ENCODE data around the gene MYCBP2.
A peak's percentile ranks its signal among the peaks of the same experiment; 100 is the strongest.

Gene MYCBP2

DNA sequence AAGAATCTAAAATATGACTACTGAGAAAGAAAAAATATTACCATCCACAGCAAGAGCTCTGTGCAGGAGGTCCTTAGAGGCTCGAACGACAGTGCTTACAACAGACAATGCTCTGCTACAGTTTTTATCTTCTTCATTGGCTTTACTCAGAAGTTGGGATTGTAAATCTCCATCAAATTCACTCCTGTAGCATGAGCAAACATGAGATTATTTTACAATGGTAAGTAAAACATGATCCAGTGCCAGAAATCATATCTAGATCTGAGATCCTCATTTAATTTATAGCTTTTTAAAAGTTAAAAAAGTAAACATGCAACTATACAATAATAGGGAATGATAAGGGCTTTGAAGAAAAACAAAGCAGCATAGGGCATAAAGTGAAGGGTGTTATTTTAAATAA, 155.4 kb downstream of the MYCBP2 start:
- Histone ChIP-seq H3K9me3 (ENCODE audit: insufficient read depth, low read length) (no peaks in the 10 kb centered on the region), H3K27me3 (ENCODE audit: insufficient read depth, insufficient read length) (no peaks in the 10 kb centered on the region), H3K9ac (ENCODE audit: insufficient read length, low read depth) (no peak overlapping the region), H3K4me3 (ENCODE audit: insufficient read length, low read depth) (no peak overlapping the region), H3K4me1 (ENCODE audit: insufficient read depth, insufficient read length) (no peaks in the 10 kb centered on the region), H3K36me3 (ENCODE audit: insufficient read depth, insufficient read length, low read length) (peaks cover 26% of the 10 kb centered on the region)
- TF ChIP-seq ZNF274 (IDR thresholded peaks at IDR 0.05; ENCODE audit: low read depth, low read length): no peak
- TF ChIP-seq YY1 (IDR thresholded peaks at IDR 0.05; ENCODE audit: insufficient read depth, insufficient read length): no peak
- no peak for DNase-seq (ENCODE audit: low read depth, low spot score)

DNA sequence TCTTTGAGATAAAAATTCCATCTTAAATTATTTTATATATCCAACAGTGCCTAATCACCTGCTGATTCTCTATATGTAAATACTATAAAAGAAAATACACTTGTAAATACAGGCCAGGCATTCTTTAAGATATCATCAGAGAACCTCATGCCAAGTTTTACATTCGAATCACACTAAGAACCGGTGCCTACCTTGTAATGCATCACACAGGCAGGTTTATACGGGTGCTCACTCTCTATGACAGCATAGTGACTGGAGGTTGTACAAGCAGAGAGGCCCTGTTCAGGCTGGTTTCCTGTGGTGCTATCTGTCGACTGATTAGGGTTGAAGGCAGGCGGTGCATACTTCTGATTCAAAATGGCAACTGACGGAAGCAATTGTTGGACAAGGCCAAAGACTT, 158.7 kb downstream of the MYCBP2 start:
- TF ChIP-seq SUZ12 (IDR thresholded peaks at IDR 0.05; ENCODE audit: extremely low read depth, insufficient read depth, insufficient read length) (no peak), YY1 (IDR thresholded peaks at IDR 0.05; ENCODE audit: insufficient read depth, insufficient read length) (no peak), ZNF274 (IDR thresholded peaks at IDR 0.05; ENCODE audit: low read depth, low read length) (no peak)
- H3K36me3 ChIP-seq (ENCODE audit: insufficient read depth, insufficient read length, low read length): peaks cover 23% of the 10 kb centered on the region

DNA sequence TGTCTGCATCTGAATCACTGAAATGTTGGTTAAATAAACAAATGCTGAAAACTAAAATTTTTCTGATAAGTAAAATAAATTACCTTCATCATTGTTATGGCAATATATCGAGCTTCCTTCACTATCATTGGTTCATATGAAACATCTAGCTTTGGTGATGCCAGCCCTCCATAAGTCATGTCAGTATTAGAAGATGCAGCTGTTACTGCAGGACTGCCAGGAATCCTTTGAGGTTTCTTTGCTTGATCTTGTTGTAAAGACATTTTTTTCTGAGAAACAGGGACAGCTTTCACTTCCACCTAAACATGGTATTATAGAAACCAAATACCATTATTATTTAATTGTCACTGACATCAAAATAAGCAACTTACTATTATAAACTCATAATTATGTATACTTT, 176.2 kb downstream of the MYCBP2 start:
- Histone ChIP-seq H3K27me3 (ENCODE audit: insufficient read depth, insufficient read length) (no peaks in the 10 kb centered on the region), H3K4me3 (ENCODE audit: insufficient read length, low read depth) (no peak overlapping the region), H3K36me3 (ENCODE audit: insufficient read depth, insufficient read length, low read length) (peaks cover 6% of the 10 kb centered on the region), H3K9ac (ENCODE audit: insufficient read length, low read depth) (no peak overlapping the region), H3K9me3 (ENCODE audit: insufficient read depth, low read length) (no peaks in the 10 kb centered on the region), H3K4me1 (ENCODE audit: insufficient read depth, insufficient read length) (no peaks in the 10 kb centered on the region)
- TF ChIP-seq ZNF274 (IDR thresholded peaks at IDR 0.05; ENCODE audit: low read depth, low read length) (no peak), YY1 (IDR thresholded peaks at IDR 0.05; ENCODE audit: insufficient read depth, insufficient read length) (no peak), SUZ12 (IDR thresholded peaks at IDR 0.05; ENCODE audit: extremely low read depth, insufficient read depth, insufficient read length) (no peak)
- DNase-seq (ENCODE audit: low read depth, low spot score): no peak

More for the DNA sequence above, 158.7 kb downstream of the MYCBP2 start:
- no peaks in the 10 kb centered on the region for H3K4me1 ChIP-seq (ENCODE audit: insufficient read depth, insufficient read length)
- no peak overlapping the region for H3K4me3 ChIP-seq (ENCODE audit: insufficient read length, low read depth)
- H3K27me3 ChIP-seq (ENCODE audit: insufficient read depth, insufficient read length): no peaks in the 10 kb centered on the region
- no peak overlapping the region for H3K9ac ChIP-seq (ENCODE audit: insufficient read length, low read depth)
- DNase-seq (ENCODE audit: low read depth, low spot score): no peak
- H3K9me3 ChIP-seq (ENCODE audit: insufficient read depth, low read length): no peaks in the 10 kb centered on the region

DNA sequence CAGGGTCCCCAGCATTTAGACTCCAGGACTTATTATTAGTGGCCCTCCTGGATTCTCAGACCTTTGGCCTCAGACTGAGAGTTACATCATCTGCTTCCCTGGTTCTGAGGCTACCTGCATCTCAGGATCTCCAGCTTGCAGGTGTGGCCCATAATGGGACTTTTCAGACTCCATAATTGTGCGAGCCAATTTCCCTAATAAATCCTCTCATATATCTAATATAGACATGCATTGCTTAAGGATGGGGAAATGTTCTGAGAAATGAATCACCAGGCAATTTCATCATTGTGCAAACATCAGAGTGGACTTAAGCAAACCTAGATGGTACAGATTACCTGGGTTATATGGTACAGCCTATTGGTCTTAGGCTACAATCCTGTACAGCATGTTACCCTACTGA, 183.5 kb downstream of the MYCBP2 start:
- no peaks in the 10 kb centered on the region for H3K4me1 ChIP-seq (ENCODE audit: insufficient read depth, insufficient read length)
- H3K4me3 ChIP-seq (ENCODE audit: insufficient read length, low read depth): no peak overlapping the region
- H3K36me3 ChIP-seq (ENCODE audit: insufficient read depth, insufficient read length, low read length): peaks cover 4% of the 10 kb centered on the region
- DNase-seq (ENCODE audit: low read depth, low spot score): no peak
- H3K9me3 ChIP-seq (ENCODE audit: insufficient read depth, low read length): no peaks in the 10 kb centered on the region
- H3K27me3 ChIP-seq (ENCODE audit: insufficient read depth, insufficient read length): no peaks in the 10 kb centered on the region
- TF ChIP-seq SUZ12 (IDR thresholded peaks at IDR 0.05; ENCODE audit: extremely low read depth, insufficient read depth, insufficient read length): no peak
- TF ChIP-seq ZNF274 (IDR thresholded peaks at IDR 0.05; ENCODE audit: low read depth, low read length): no peak
- no peak for TF ChIP-seq YY1 (IDR thresholded peaks at IDR 0.05; ENCODE audit: insufficient read depth, insufficient read length)
- no peak overlapping the region for H3K9ac ChIP-seq (ENCODE audit: insufficient read length, low read depth)

GRCh38 chr13:77139306-77139705, 187.6 kb downstream of the MYCBP2 start:
- H3K36me3 ChIP-seq (ENCODE audit: insufficient read depth, insufficient read length, low read length): peaks cover 4% of the 10 kb centered on the region
- TF ChIP-seq ZNF274 (IDR thresholded peaks at IDR 0.05; ENCODE audit: low read depth, low read length) (no peak), SUZ12 (IDR thresholded peaks at IDR 0.05; ENCODE audit: extremely low read depth, insufficient read depth, insufficient read length) (no peak), YY1 (IDR thresholded peaks at IDR 0.05; ENCODE audit: insufficient read depth, insufficient read length) (no peak)
- DNase-seq (ENCODE audit: low read depth, low spot score): no peak
- no peaks in the 10 kb centered on the region for H3K4me1 ChIP-seq (ENCODE audit: insufficient read depth, insufficient read length)
- no peaks in the 10 kb centered on the region for H3K9me3 ChIP-seq (ENCODE audit: insufficient read depth, low read length)
- H3K4me3 ChIP-seq (ENCODE audit: insufficient read length, low read depth): no peak overlapping the region
- H3K9ac ChIP-seq (ENCODE audit: insufficient read length, low read depth): no peak overlapping the region
- no peaks in the 10 kb centered on the region for H3K27me3 ChIP-seq (ENCODE audit: insufficient read depth, insufficient read length)

GRCh38 chr13:77138813-77139212, 188.1 kb downstream of the MYCBP2 start:
- TF ChIP-seq YY1 (IDR thresholded peaks at IDR 0.05; ENCODE audit: insufficient read depth, insufficient read length): no peak
- no peak overlapping the region for H3K9ac ChIP-seq (ENCODE audit: insufficient read length, low read depth)
- H3K36me3 ChIP-seq (ENCODE audit: insufficient read depth, insufficient read length, low read length): peaks cover 4% of the 10 kb centered on the region
- no peak overlapping the region for H3K4me3 ChIP-seq (ENCODE audit: insufficient read length, low read depth)
- no peak for DNase-seq (ENCODE audit: low read depth, low spot score)
- no peaks in the 10 kb centered on the region for H3K4me1 ChIP-seq (ENCODE audit: insufficient read depth, insufficient read length)
- H3K9me3 ChIP-seq (ENCODE audit: insufficient read depth, low read length): no peaks in the 10 kb centered on the region
- H3K27me3 ChIP-seq (ENCODE audit: insufficient read depth, insufficient read length): no peaks in the 10 kb centered on the region

GRCh38 chr13:77136902-77137420, 189.9 kb downstream of the MYCBP2 start:
- no peaks in the 10 kb centered on the region for H3K27me3 ChIP-seq (ENCODE audit: insufficient read depth, insufficient read length)

DNA sequence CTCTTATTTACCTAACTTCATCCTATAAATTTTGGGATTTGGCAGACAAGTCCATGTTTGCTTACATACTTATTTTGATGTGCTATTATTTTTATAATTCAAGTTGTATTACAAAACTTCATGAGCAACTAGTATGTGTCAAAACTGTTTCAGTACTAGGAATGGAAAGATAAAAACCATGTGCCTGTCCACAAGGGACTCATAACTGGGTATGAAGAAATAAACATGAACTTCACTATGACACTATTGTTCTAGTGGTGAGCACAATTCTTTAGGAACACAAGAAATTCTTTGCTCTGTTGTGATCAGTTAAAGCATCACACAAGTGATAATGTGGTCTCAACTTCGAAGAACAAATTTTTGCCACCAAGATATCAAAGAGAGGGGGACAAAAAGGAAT, 202.5 kb downstream of the MYCBP2 start:
- H3K36me3 ChIP-seq (ENCODE audit: insufficient read depth, insufficient read length, low read length): no peaks in the 10 kb centered on the region
- H3K9ac ChIP-seq (ENCODE audit: insufficient read length, low read depth): no peak overlapping the region
- TF ChIP-seq SUZ12 (IDR thresholded peaks at IDR 0.05; ENCODE audit: extremely low read depth, insufficient read depth, insufficient read length) (no peak), YY1 (IDR thresholded peaks at IDR 0.05; ENCODE audit: insufficient read depth, insufficient read length) (no peak)
- no peaks in the 10 kb centered on the region for H3K27me3 ChIP-seq (ENCODE audit: insufficient read depth, insufficient read length)
- H3K9me3 ChIP-seq (ENCODE audit: insufficient read depth, low read length): no peaks in the 10 kb centered on the region
- H3K4me1 ChIP-seq (ENCODE audit: insufficient read depth, insufficient read length): no peaks in the 10 kb centered on the region
- DNase-seq (ENCODE audit: low read depth, low spot score): no peak
- no peak overlapping the region for H3K4me3 ChIP-seq (ENCODE audit: insufficient read length, low read depth)

More at GRCh38 chr13:77136902-77137420, 189.9 kb downstream of the MYCBP2 start:
- DNase-seq (ENCODE audit: low read depth, low spot score): peak; percentile 5
- Histone ChIP-seq H3K9ac (ENCODE audit: insufficient read length, low read depth) (no peak overlapping the region), H3K9me3 (ENCODE audit: insufficient read depth, low read length) (no peaks in the 10 kb centered on the region), H3K36me3 (ENCODE audit: insufficient read depth, insufficient read length, low read length) (no peaks in the 10 kb centered on the region), H3K4me3 (ENCODE audit: insufficient read length, low read depth) (no peak overlapping the region), H3K4me1 (ENCODE audit: insufficient read depth, insufficient read length) (no peaks in the 10 kb centered on the region)
- no peak for TF ChIP-seq SUZ12 (IDR thresholded peaks at IDR 0.05; ENCODE audit: extremely low read depth, insufficient read depth, insufficient read length)
- no peak for TF ChIP-seq YY1 (IDR thresholded peaks at IDR 0.05; ENCODE audit: insufficient read depth, insufficient read length)
- no peak for TF ChIP-seq ZNF274 (IDR thresholded peaks at IDR 0.05; ENCODE audit: low read depth, low read length)
